Measurements from ENCODE around the gene PTPRG.

DNA sequence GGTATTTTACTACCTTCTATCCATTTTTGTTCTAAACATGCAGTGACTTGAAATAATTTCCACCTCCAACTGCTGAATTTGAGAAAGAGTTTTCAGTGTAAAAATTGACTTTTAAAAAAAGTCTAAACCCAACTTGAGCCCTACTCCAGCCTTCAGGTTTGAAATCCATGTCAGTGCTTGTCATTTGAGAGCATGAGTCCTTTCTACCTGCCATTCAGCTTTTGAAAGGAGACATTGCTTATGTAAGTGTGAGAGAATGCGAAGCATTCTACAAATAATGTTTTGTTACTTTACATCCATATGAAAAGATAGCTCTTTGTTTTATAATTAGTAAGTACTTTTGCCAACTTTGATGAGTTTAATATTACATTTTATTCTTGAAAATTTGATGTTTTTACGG is 329.2 kb downstream of the PTPRG start:
- TF ChIP-seq, protein P1, sequence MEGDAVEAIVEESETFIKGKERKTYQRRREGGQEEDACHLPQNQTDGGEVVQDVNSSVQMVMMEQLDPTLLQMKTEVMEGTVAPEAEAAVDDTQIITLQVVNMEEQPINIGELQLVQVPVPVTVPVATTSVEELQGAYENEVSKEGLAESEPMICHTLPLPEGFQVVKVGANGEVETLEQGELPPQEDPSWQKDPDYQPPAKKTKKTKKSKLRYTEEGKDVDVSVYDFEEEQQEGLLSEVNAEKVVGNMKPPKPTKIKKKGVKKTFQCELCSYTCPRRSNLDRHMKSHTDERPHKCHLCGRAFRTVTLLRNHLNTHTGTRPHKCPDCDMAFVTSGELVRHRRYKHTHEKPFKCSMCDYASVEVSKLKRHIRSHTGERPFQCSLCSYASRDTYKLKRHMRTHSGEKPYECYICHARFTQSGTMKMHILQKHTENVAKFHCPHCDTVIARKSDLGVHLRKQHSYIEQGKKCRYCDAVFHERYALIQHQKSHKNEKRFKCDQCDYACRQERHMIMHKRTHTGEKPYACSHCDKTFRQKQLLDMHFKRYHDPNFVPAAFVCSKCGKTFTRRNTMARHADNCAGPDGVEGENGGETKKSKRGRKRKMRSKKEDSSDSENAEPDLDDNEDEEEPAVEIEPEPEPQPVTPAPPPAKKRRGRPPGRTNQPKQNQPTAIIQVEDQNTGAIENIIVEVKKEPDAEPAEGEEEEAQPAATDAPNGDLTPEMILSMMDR (conservative IDR thresholded peaks at IDR 0.05; ENCODE audit: low read length) = no peak
- TF ChIP-seq EZH2phosphoT487 (IDR thresholded peaks at IDR 0.05; ENCODE audit: borderline replicate concordance, low read depth, low read length) = no peak
